SK-N-SH treated with all-trans-retinoic acid at 6 μM for 48 hours (cell line): ENCODE data around the gene KCNG4.

Experiments
- ATAC-seq: fragments of 200-7000 bp; cut with Tn5 transposase; 3 replicates; pipeline ENCODE4 v1.9.1; 2020; ENCODE audit warnings: mild to moderate bottlenecking, moderate library complexity
- ARNTL ChIP-seq: fragments of 450-650 bp; formaldehyde crosslinking; IDR thresholded peaks from 2 replicates; pipeline ENCODE4 v1.5.0; 2020; ENCODE audit warnings: low read depth, mild to moderate bottlenecking, moderate library complexity, borderline replicate concordance
- BACH2 ChIP-seq: fragments of 250-450 bp; sonication (Bioruptor Pico); IDR thresholded peaks from 2 replicates; pipeline ENCODE4 v1.9.0; 2021; ENCODE audit warnings: mild to moderate bottlenecking, borderline replicate concordance
- CREB5 ChIP-seq: fragments of 250-450 bp; sonication (Bioruptor Pico); IDR thresholded peaks from 2 replicates; pipeline ENCODE4 v1.5.1; 2020; ENCODE audit warnings: low read depth, mild to moderate bottlenecking, moderate library complexity
- CSDC2 ChIP-seq: fragments of 250-450 bp; sonication (Bioruptor Pico); IDR thresholded peaks from 2 replicates; pipeline ENCODE4 v1.5.0; 2020; ENCODE audit warnings: mild to moderate bottlenecking, moderate library complexity
- CSRNP3 ChIP-seq: fragments of 250-450 bp; sonication (Bioruptor Pico); IDR thresholded peaks from 2 replicates; pipeline ENCODE4 v1.5.1; 2021; ENCODE audit warnings: mild to moderate bottlenecking, moderate library complexity
- ESRRG ChIP-seq: fragments of 250-450 bp; sonication (Bioruptor Pico); IDR thresholded peaks from 2 replicates; pipeline ENCODE4 v1.6.1; 2021; ENCODE audit warnings: mild to moderate bottlenecking
- GLIS3 ChIP-seq: fragments of 250-450 bp; sonication (Bioruptor Pico); IDR thresholded peaks from 2 replicates; pipeline ENCODE4 v1.5.0; 2020; ENCODE audit warnings: mild to moderate bottlenecking, moderate library complexity
- ISL1 ChIP-seq: fragments of 250-450 bp; sonication (Bioruptor Pico); IDR thresholded peaks from 2 replicates; pipeline ENCODE4 v2.1.2; 2022; ENCODE audit warnings: mild to moderate bottlenecking, moderate library complexity
- PATZ1 ChIP-seq: fragments of 250-450 bp; sonication (Bioruptor Pico); IDR thresholded peaks from 2 replicates; pipeline ENCODE4 v1.8.0; 2020; ENCODE audit warnings: mild to moderate bottlenecking, moderate library complexity, borderline replicate concordance
- POU6F1 ChIP-seq: fragments of 250-450 bp; sonication (Bioruptor Pico); IDR thresholded peaks from 2 replicates; pipeline ENCODE4 v1.8.0; 2021; ENCODE audit warnings: low read depth, mild to moderate bottlenecking, moderate library complexity, borderline replicate concordance
- PPARA ChIP-seq: fragments of 250-450 bp; sonication (Bioruptor Pico); IDR thresholded peaks from 2 replicates; pipeline ENCODE4 v1.5.0; 2020; ENCODE audit warnings: mild to moderate bottlenecking, borderline replicate concordance
- RARB ChIP-seq: fragments of 250-450 bp; sonication (Bioruptor Pico); IDR thresholded peaks from 2 replicates; pipeline ENCODE4 v1.8.0; 2021; ENCODE audit warnings: mild to moderate bottlenecking, moderate library complexity
- SNAI2 ChIP-seq: fragments of 250-450 bp; sonication (Bioruptor Pico); IDR thresholded peaks from 2 replicates; pipeline ENCODE4 v1.5.0; 2020; ENCODE audit warnings: mild to moderate bottlenecking, moderate library complexity
- TCF4 ChIP-seq: fragments of 250-450 bp; sonication (Bioruptor Pico); IDR thresholded peaks from 2 replicates; pipeline ENCODE4 v1.8.0; 2021; ENCODE audit warnings: mild to moderate bottlenecking, moderate library complexity, borderline replicate concordance
- TOX ChIP-seq: fragments of 250-450 bp; sonication (Bioruptor Pico); IDR thresholded peaks from 2 replicates; pipeline ENCODE4 v1.8.0; 2021; ENCODE audit warnings: mild to moderate bottlenecking, moderate library complexity, borderline replicate concordance
- ZC3H10 ChIP-seq: fragments of 250-450 bp; sonication (Bioruptor Pico); IDR thresholded peaks from 2 replicates; pipeline ENCODE4 v1.5.1; 2021; ENCODE audit warnings: mild to moderate bottlenecking, moderate library complexity
- ZFP3 ChIP-seq: fragments of 250-450 bp; sonication (Bioruptor Pico); IDR thresholded peaks from 2 replicates; pipeline ENCODE4 v1.5.0; 2020; ENCODE audit warnings: mild to moderate bottlenecking, moderate library complexity
- ZFP30 ChIP-seq: fragments of 450-650 bp; formaldehyde crosslinking; IDR thresholded peaks from 2 replicates; pipeline ENCODE4 v1.5.0; 2022; ENCODE audit warnings: mild to moderate bottlenecking, moderate library complexity
- ZNF565 ChIP-seq: fragments of 450-650 bp; formaldehyde crosslinking; conservative IDR thresholded peaks from 2 replicates; pipeline ENCODE4 v1.5.0; 2020; ENCODE audit warnings: low read depth, mild to moderate bottlenecking, moderate library complexity
- ZNF70 ChIP-seq: fragments of 450-650 bp; formaldehyde crosslinking; IDR thresholded peaks from 2 replicates; pipeline ENCODE4 v1.5.0; 2020; ENCODE audit warnings: mild to moderate bottlenecking, moderate library complexity

Gene KCNG4

GRCh38 chr16:84181144-84181915, 58.5 kb downstream of the KCNG4 start:
- no peak for TF ChIP-seq PPARA (CRISPR knock-in tag)
- no peak for TF ChIP-seq ZFP30
- TF ChIP-seq ARNTL (CRISPR knock-in tag), result no peak
- TF ChIP-seq ESRRG (CRISPR knock-in tag), result no peak
- TF ChIP-seq TOX (CRISPR knock-in tag), result no peak
- no peak for ATAC-seq

- TF ChIP-seq CSRNP3 (CRISPR knock-in tag) (no peak), POU6F1 (no peak), SNAI2 (CRISPR knock-in tag) (no peak), TCF4 (CRISPR knock-in tag) (no peak), ZFP3 (CRISPR knock-in tag) (no peak), CREB5 (CRISPR knock-in tag) (no peak), ARNTL (CRISPR knock-in tag) (no peak), ZC3H10 (CRISPR knock-in tag) (no peak), PPARA (CRISPR knock-in tag) (no peak), CSDC2 (CRISPR knock-in tag) (no peak), RARB (CRISPR knock-in tag) (no peak)
- TF ChIP-seq, all 23 proteins: peak for 0
- no peak for ATAC-seq
Observed at GRCh38 chr16:84180519-84181140, 59.2 kb downstream of the KCNG4 start.

GRCh38 chr16:84179612-84180320, 60.0 kb downstream of the KCNG4 start:
- no peak for ATAC-seq
- TF ChIP-seq ZC3H10 (CRISPR knock-in tag), result no peak
- no peak for TF ChIP-seq CSDC2 (CRISPR knock-in tag)
- no peak for TF ChIP-seq PPARA (CRISPR knock-in tag)
- TF ChIP-seq ZNF565 (CRISPR knock-in tag), result no peak
- no peak for TF ChIP-seq RARB (CRISPR knock-in tag)
- no peak for TF ChIP-seq ESRRG (CRISPR knock-in tag)

- ATAC-seq, result no peak
- TF ChIP-seq ZNF70 (CRISPR knock-in tag) (no peak), ISL1 (CRISPR knock-in tag) (no peak), ZFP3 (CRISPR knock-in tag) (no peak), BACH2 (CRISPR knock-in tag) (no peak), ESRRG (CRISPR knock-in tag) (no peak), ARNTL (CRISPR knock-in tag) (no peak), PATZ1 (CRISPR knock-in tag) (no peak), CSRNP3 (CRISPR knock-in tag) (no peak), GLIS3 (no peak), CREB5 (CRISPR knock-in tag) (no peak), ZFP30 (no peak)
Observed at GRCh38 chr16:84178892-84179611, 60.8 kb downstream of the KCNG4 start.
